B cell (primary cell): ENCODE data around the gene TUBA4A.

Experiments used
- EZH2 ChIP-seq: IDR thresholded peaks from 2 replicates; pipeline ENCODE4 v1.6.1; 2012; ENCODE audit warnings: borderline replicate concordance, low read depth, mild to moderate bottlenecking, moderate library complexity, low read length; ENCODE audit not compliant: insufficient read depth, poor library complexity, severe bottlenecking
- TF ChIP-seq, protein P1 (sequence below): fragments of 200-600 bp; IDR thresholded peaks from one replicate; pipeline ENCODE4 v1.8.0; 2022; ENCODE audit warnings: antibody characterized with exemption, mild to moderate bottlenecking

DNA sequence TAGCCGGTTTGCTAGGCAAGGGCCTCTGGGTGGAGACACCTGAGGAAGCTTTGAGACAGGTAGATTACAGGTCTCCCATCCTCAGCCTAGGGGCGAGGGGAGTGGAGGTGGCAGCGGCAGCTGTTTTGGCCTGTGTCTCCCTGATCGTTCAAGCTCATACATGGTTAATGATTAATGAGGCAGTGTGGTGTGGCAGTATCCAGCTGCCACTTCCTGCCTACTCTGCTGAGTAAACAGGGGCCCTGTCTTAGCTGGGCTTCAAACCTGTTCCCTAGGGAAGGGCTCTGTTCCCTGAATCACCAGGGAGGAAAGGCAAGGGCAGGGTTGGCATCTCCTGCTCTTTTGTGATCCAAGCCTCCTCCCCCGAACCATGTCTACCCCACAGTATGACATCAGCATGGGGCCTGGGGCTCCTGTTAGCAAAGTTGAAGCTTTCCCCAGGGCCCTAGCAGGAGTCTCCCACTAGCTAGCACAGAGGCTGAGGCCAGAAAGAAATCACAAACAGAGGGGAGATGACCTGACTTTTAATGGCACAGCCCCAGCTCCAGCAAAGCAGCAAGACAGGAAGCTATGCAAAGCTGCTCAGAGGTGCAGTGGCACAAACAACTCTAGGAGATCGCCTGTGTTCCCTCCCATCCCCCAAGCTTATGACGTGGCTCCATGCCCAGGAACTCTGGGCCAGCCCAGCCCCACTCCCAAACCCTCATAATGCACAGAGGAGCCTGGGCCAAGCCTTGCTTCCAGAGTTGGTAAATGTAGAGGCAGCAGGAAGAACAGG, 4.3 kb downstream of the TUBA4A start:
- TF ChIP-seq, protein P1, sequence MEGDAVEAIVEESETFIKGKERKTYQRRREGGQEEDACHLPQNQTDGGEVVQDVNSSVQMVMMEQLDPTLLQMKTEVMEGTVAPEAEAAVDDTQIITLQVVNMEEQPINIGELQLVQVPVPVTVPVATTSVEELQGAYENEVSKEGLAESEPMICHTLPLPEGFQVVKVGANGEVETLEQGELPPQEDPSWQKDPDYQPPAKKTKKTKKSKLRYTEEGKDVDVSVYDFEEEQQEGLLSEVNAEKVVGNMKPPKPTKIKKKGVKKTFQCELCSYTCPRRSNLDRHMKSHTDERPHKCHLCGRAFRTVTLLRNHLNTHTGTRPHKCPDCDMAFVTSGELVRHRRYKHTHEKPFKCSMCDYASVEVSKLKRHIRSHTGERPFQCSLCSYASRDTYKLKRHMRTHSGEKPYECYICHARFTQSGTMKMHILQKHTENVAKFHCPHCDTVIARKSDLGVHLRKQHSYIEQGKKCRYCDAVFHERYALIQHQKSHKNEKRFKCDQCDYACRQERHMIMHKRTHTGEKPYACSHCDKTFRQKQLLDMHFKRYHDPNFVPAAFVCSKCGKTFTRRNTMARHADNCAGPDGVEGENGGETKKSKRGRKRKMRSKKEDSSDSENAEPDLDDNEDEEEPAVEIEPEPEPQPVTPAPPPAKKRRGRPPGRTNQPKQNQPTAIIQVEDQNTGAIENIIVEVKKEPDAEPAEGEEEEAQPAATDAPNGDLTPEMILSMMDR = no peak
- no peak for TF ChIP-seq EZH2
